Stimulated activated CD8-positive, alpha-beta memory T cell treated with anti-CD3 and anti-CD28 coated beads, Interleukin-12 subunit alpha, Interleukin-12 subunit beta, amount 100 ng/mL, for 1 hour (primary cell): Measurements from ENCODE around the gene EIF2AK3.
"Not testable (repeated sequence)": the region's sequence is repeated elsewhere in the genome, so short reads cannot be mapped to it uniquely, and the experiment has no call there.

Experiments used
- DNase-seq: peaks from one replicate; pipeline ENCODE4 v3.0.0-alpha.2; 2020; ENCODE audit warnings: low read depth

EIF2AK3 gene

DNA sequence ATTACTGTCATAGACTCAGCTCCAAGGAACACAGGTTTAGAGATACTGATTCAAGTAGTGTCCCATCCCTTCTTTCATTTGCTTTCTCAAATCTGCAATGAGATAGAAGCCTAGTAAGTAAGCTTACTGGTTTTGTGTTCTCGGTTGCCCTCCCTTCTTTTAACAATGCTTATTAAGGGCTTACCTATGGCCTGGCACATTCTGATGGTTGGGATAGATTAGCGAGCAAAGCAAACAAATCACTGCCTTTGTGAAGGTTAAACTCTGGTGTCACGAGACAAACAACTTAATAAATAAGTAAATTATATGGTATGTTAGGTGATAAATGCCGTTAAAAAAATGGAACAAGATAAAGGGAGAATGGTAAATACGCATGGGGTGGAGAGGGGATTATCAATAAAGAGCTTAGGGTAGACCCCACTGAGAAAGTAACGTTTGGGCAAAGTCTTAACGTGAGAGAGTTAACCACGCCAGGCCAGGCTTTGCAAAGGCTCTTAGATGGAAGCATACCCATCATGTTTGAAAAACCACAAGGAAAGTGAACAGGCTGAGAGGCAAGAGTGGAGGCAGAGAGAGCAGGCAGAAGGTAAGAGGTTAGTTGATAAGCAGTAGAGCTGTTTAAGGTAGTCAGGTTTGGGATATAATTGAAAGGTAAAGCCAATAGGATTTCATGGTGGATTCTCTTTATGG lies 31.0 kb downstream of the EIF2AK3 start:
- DNase-seq, result no peak

DNA sequence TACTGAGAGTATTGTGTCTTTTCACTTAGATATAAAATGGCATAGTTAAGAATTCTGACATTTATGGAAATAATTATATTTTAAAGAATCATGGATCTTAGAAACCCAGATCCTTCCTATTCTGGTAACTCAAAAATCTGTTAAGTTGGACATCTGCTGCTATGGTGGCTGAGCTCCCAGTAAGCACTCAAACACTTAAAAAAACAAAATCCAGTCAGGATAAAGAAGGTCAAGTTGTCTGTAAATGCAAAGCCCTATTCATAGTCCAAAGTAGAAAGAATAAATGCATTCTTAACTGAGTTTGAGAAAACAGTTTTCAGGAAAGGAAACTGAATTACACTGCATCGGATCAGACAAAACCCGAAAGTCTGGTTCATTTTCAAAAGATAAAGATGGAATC lies 35.6 kb downstream of the EIF2AK3 start:
- DNase-seq, result no peak

DNA sequence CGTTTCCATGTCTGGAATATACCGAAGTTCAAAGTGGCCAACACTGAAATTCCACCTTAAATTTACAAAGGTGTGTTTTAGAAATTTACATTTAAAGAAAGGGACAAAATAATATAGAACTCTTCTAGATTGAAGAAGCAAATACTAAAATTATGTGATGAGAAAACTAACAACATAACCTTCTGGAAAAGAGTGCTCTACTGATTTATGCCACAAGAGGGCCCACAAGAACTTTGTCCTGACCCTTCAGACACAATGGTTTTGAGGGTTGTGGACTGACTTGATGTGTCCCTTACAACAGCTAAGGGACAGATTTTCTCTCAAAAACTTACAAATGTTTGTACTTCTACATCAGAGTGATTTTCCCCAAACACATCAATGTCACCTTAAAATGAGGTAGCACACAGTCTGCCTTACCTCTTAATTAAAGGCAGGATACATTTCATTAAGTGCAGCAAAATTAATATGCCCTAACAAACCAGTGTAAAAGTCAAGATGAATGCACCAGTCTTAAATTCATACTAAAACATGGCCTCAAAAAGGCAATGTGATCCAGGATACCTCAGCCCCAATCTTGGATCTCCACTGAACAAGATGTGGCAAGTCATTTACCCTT lies 36.2 kb downstream of the EIF2AK3 start:
- DNase-seq, result no peak

DNA sequence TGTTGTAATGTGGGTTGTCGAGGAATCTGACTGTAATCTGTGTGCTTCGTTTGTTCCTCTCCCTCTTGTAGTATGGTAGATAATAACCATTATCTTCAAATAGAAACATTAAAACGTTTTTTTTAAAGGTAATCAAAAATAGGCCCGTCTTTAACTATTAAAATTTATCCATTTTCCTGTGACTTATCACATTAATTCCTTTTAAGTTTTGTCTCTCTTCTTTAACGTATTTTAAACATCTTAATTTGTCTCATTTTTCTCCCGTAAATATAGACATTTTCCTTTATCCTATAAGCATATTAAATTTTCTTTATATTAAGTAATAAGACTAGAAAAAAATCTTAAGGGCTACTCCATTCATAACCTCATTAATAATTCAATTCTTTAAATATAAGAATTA lies 41.3 kb downstream of the EIF2AK3 start:
- no peak for DNase-seq

DNA sequence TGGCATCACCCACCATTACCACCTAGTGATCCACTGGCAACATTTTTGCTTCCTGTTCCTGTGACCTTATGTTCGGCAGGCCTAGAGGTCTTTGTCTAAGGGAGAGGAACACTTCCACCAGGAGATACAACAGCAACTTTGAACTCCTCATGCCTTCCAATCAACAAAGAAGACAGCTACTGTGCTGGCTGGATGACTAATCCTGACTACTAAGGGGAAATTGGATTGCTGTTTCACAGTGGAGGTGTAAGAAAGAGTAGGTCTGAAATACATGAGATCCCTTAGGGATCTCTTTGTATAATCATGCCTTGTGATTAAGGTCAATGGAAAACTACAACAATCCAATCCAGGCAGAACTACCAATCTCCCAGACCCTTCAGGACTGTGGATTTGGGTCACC lies 45.2 kb downstream of the EIF2AK3 start:
- no peak for DNase-seq

DNA sequence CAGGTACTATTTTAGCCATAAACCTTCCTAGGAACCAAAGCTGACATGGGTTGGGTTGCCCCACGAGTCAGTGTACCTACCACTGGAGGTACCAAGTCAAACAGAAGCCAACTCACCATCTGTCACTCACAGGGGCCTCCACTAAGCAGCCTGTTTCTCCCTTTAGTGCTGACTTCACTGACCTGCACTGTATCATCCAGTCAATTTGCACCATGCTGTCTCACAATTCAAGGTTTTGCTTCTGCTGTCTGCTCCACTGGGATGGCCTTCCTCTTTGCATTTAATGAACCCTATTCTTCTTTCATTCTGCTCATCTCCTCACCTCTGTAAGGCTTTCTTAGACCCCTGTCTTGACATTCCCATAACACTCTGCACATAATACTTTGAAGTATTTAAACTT lies 47.2 kb downstream of the EIF2AK3 start:
- no peak for DNase-seq

DNA sequence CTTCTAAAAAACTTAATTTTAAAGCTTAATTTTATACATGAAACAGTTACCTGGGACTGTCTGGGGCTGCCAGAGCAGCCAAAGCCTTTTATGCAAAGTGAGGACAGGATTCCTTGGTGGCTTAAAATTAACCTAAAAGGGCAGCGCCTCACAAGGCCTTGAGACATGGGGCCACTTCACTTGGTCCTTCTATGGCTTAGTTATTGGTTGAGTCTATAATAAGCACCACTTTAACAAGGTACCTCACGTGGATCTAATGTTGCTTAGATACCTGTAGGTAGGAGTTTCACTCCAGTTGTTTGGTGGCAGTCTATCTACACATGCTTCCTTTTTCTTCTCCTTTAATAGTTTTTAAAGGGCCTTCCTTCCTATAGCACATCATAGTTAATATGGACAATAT lies 51.6 kb downstream of the EIF2AK3 start:
- no peak for DNase-seq

DNA sequence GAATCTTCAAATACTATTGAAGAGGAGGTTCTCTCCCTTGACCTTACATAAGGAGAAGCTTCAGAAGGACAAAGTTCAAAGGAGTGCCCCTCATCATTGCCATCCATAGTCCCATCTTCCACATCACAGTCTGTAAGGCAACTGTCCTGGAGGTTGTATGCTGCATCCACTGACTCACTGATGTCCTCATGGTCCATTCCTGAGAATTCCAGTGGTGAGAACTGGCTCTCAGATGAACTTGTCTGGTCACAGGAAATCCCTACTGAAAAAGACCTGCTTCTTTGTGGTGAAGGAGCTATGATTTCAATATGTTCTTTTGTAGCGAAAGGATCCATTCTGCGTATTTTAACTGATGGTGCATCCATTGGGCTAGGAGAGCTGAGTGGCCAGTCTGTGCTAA lies 52.2 kb downstream of the EIF2AK3 start:
- no peak for DNase-seq

DNA sequence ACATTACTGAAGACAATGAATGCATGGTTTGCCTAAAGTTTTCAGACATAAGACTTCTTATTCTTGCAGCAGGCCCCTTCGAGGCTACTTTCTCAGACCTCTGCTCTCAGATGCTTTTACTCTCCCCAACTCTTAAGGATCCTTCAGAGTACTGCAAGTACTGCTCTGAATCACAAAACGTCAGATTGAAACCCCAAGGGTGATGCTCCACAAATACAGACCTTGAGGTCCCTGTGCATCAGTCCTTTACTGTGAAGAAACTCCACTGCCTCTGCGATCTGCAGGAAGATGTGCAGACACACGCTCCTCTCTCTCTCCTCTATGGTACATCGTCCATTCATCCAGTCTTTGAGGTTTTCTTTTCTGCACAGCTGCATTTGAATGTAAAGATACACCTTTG lies 52.8 kb downstream of the EIF2AK3 start:
- no peak for DNase-seq

DNA sequence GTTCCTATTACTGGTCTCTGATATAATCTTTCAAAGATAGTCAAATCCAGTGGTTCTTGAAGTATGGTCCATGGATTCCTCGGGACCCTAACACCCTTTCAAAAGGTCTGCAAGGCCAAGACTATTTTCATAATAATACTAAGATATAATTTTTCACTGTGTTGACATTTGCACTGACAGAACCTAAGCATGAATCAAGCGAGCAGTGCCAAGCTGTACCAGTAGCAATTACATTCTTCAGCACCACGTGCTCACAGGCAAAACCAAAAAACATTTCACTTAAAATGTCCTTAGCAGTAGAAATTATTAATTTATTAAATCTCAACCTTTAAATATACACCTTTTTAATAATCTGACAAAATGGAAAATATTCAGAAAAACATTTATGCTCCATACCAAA lies 59.1 kb downstream of the EIF2AK3 start:
- DNase-seq, result no peak

DNA sequence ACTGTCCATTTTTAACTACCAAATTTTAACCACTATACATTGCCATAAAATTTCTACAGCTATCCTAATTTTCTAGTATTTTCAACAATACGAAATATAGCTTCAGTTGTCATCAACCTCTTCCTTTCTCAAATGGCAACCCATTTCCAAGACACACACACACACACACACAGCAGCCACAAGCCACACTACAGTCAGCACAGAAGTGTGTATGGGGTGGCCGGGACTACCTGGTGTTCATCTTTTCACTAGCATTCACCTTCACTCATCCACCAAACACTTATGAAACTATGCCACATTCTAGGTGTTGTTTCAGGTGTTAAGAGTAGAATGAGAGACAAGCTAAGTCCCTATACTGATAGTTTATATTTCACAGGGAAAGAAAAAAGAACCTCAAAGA lies 62.9 kb downstream of the EIF2AK3 start:
- no peak for DNase-seq

DNA sequence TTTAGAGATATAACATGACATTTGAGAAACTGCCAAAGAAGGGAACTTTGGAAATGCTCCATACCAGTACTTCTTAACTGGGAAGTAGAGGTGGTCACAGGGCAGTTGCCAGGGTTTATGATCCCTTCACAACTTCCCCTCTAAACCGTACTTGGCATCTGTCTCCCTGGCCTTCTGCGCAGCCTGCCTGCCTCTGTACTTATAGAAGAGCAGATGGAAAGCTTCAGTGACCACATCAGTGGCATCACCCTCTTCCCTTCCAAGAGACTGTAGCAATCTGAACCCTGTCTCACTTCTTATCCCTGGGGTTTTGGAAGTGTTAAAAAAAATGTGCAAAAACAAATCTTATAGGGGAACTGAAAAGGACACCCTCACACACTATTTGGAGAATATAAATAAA lies 64.1 kb downstream of the EIF2AK3 start:
- DNase-seq, result no peak

DNA sequence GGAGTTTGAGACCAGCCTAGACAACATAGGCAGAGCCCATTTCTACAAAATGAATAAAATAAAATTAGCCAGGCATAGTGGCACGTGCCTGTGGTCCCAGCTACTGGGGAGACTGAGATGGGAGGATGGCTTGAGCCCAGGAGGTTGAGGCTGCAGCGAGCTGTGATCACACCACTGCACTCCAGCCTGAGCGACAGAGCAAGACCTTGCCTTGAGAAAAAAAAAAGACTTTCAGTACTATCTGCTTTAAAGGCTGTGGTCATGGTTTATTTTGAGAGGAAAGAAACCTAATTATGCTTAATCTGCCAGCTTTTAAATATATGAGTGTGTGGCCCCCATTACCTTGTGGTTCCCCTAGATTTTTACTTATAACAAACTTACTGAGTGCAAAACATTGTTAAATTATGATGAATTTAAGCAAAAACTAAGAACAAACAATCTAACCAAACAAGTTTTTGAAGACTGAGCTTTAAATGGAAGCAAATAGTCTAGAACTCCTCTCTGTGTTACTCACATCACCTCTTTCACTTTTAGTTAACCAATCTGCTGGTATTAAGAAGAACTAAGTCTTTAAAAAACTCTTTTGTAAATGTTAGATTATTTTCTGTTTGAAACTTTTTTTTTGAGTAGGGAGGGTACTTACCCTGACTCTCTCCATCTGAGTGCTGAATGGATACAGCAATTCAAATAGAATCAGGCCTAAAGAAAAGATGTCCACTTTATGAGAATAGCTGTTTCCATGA lies 65.4 kb downstream of the EIF2AK3 start:
- DNase-seq, result no peak

DNA sequence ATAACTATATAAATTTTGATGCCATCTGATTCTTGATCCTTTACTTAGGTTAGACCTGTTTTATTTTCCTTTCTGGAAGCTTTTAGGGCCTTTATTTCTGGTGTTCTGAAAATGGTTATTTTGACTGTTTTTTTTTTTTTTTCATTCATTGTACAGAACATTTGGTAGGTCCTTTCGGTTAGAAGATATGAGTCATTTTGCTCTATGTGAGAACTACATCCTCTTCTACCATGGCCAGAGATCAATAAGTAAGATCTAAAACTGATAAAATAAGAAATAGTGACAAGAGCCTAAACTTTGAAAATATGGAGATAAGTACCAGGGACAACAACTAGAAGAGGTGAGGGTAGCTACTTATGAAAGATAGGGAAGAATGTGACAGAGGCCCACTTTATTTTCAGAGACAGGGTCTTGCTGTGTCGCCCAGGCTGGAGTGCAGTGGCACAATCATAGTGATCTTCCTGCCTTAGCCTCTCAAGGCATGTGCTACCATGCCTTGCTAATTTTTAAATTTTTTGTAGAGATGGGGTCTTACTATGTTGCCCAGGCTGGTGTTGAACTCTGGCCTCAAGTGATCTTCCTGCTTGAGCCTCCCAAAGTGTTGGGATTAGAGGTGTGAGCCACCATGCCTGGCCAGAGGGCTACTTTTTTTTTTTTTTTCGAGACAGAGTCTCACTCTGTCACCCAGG lies 66.5 kb downstream of the EIF2AK3 start:
- DNase-seq, result no peak

DNA sequence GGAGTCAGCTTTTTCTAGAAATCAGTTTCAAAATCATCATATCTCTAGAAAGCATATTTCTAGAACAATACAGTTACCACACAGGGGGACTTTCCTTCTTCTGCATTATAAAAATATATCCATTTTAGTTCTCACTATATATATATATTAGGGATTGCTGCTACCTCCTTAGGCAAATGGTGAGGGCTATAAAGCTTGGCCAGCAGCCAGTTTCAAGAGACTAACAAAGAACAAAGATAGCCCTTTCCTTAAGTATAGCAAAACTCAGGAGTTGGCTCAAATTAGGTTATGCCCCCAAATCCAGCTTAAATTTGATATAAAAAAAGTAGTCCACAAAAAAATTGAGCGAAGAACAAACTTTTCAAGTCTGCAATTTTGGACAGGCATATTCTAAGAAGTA lies 70.0 kb downstream of the EIF2AK3 start:
- DNase-seq, result no peak

DNA sequence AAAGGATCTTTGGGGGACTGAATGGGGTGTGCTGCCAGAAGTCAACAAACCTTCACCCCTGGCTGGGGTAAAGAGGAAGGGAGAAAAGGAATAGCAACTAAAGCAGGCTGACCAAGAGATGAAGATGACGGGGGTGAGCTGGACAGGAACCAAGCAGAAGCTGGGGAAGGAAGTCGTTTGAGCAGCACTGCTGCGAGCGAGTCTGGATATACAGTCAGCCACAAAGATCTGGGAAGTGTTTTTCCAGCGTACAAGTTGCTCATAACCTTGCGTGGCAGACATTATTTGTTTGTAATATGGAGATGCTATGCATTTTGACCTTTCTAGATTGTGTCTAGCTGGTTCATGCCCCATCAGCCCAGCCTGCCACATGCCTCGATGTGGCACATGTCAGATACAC lies 71.2 kb downstream of the EIF2AK3 start:
- DNase-seq, result no peak

DNA sequence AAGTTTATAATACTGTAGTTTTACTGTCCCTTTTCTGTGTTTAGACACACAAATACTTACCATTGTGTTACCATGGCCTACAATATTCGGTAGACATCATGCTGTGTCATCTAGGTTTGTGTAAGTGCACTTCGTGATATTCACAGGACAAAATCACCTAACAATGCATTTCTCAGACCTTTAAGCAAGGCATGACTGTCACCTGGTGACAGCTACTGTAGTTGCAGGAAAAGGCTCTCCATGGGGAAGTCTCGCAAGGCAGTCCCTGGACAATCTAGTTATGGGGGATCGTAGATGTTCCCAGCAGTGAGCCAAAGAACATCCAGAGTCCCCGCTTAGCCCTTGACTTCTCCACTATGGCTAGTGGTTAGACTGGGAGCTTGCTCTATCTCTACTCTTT lies 73.1 kb downstream of the EIF2AK3 start:
- DNase-seq, result no peak

DNA sequence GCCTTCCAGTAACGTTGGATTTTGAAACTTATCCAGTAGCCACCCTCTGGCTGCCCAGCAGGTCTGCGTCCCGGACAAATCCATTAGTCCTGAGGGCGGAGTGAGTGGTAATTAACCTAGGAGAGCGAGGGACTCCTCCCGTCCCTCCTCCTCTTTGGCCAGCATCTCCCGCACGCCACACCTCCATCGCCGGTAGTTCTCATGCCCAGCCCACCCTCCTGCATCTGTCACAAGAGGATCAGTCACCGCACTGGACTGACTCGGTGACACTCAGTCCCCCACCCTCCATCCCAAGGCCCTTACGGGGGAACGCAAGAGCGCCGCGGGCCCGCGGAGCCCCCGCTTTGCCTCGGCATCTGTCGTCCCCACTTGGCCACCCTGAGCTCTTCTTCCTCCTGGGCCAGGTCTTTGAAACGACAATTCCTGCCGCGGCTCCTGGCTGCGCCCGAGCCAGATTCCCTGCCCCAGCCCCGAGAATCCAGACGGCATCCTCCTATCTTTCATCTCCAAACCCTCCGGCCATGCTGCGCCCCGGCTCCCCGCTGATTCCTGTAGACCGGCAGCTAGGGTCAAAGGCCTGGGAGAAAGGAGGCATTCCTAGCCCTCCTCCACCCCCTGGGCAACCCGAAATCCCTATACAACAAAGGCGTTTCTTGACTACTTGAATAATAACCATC lies 77.5 kb downstream of the EIF2AK3 start:
- no peak for DNase-seq

DNA sequence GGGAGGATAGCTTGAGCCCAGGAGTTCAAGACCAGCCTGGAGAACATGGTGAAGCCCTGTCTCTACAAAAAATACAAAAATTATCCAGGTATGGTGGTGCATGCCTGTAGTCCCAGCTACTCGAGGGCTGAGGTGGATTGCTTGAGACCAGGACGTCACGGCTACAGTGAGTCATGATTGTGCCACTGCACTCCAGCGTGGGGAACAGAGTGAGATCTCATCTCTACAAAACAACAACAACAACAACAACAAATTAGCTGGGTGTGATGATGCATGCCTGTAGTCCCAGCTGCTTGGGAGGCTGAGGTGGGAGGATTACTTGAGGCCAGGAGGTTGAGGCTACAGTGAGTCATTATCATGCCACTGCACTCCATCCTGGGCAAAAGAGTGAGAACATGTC lies 81.0 kb downstream of the EIF2AK3 start:
- not testable (repeated sequence) for DNase-seq

DNA sequence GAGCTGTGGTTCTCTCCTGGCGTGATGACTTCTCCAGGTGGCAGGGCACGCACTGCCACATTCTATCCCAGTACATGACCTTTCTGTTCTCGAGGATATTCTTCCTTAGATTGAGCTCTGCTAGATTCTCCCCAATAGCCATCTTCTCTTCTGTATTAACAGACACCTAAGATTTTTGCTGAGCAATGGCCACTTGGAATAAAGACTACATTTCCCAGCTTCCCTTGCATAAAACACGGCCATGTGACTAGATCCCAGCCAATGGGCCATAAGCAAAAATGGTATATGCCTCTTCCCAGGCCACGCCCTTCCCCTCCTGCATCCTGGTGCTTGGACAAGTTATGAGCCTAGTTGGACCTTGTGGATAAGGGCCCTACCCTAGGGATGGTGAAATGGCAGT lies 82.1 kb downstream of the EIF2AK3 start:
- DNase-seq, result no peak

DNA sequence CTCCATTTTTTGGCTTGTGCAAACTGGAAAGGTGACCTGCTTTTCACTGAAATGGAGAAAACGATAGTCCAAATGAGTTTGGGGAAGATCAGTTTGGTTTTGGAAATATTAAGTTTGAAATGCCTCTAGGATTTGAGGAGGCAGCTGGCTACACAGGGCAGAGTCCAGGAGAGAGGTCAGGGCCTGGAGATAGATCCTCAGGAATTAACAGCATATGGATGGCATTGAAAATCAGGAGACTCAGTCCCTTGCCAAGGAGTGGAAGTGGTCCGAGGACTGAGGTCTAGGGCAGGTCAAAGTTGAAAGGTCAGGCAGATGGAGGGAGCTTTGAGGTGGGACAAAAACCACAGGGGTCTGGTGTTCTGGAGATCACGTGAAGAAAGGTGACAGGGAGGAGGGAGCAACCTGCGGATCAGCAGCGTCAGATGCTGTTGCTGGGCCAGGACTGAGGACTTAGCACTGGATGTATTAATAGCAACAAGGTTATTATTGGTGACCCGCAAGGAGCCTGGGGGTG lies 83.7 kb downstream of the EIF2AK3 start:
- no peak for DNase-seq

DNA sequence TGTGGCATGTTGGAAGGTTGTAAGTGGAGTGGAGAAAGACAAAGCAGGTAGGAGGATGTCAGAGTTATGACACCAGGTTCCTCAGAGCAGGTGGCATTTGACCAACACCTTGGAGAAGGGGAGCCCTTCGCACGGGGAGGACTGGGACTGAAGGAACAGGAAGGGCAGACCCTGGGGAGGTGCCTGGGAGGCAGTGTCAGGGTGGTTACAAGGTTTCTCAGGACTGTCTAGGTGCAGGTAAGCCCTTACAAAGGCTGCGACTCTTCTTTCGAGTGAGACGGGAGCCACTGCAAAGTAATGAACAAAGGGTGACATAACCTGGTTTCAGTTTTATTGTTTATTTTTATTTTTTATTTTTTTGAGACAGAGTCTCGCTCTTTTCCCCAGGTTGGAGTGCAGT lies 84.6 kb downstream of the EIF2AK3 start:
- DNase-seq, result no peak
